ENCODE results near the gene FAM219B.
A peak's percentile ranks its signal among the peaks of the same experiment; 100 is the strongest.

The FAM219B gene

GRCh38 chr15:74892931-74893330 lies 13.7 kb downstream of the FAM219B start:
- no peak for TF ChIP-seq CTCF (IDR thresholded peaks at IDR 0.05; ENCODE audit: unreplicated experiment in 3 of 3)
- Mint-ChIP-seq H3K36me3 (ENCODE audit: low read depth) (peaks cover 12% of the 10 kb centered on the region), H3K9me3 (no peaks in the 10 kb centered on the region), H3K4me3 (peak overlapping the region in 1 of 3 experiments; percentile 30), H3K4me1 (peaks cover 18% of the 10 kb centered on the region), H3K27me3 (ENCODE audit: low read depth) (no peaks in the 10 kb centered on the region), H3K27ac (no peak overlapping the region)

GRCh38 chr15:74892313-74892712 lies 14.3 kb downstream of the FAM219B start:
- peak overlapping the region; percentile 34 to 91 (median 84) for H3K4me3 Mint-ChIP-seq
- peaks cover 12% of the 10 kb centered on the region for H3K36me3 Mint-ChIP-seq (ENCODE audit: low read depth)
- peaks cover 18% of the 10 kb centered on the region for H3K4me1 Mint-ChIP-seq
- H3K27me3 Mint-ChIP-seq (ENCODE audit: low read depth) = no peaks in the 10 kb centered on the region
- H3K9me3 Mint-ChIP-seq = no peaks in the 10 kb centered on the region
- H3K27ac Mint-ChIP-seq = no peak overlapping the region
- no peak for TF ChIP-seq CTCF (IDR thresholded peaks at IDR 0.05; ENCODE audit: unreplicated experiment in 3 of 3)

GRCh38 chr15:74891469-74891868 lies 15.2 kb downstream of the FAM219B start:
- Mint-ChIP-seq H3K27me3 (ENCODE audit: low read depth) (no peaks in the 10 kb centered on the region), H3K4me3 (peak overlapping the region; percentile 84 to 91 (median 89)), H3K36me3 (ENCODE audit: low read depth) (peaks cover 12% of the 10 kb centered on the region), H3K27ac (no peak overlapping the region), H3K4me1 (peaks cover 18% of the 10 kb centered on the region), H3K9me3 (no peaks in the 10 kb centered on the region)
- TF ChIP-seq CTCF (IDR thresholded peaks at IDR 0.05; ENCODE audit: unreplicated experiment in 3 of 3) = no peak

GRCh38 chr15:74890665-74890960 lies 16.0 kb downstream of the FAM219B start:
- Mint-ChIP-seq H3K27ac (peak overlapping the region in 2 of 3 experiments; percentile 35 to 86), H3K9me3 (no peaks in the 10 kb centered on the region), H3K4me3 (peak overlapping the region; percentile 84 to 91 (median 89)), H3K27me3 (ENCODE audit: low read depth) (no peaks in the 10 kb centered on the region), H3K36me3 (ENCODE audit: low read depth) (peaks cover 12% of the 10 kb centered on the region), H3K4me1 (peaks cover 18% of the 10 kb centered on the region)
- TF ChIP-seq CTCF (IDR thresholded peaks at IDR 0.05; ENCODE audit: unreplicated experiment in 3 of 3) = no peak

- no peaks in the 10 kb centered on the region for H3K9me3 Mint-ChIP-seq
- peak within 1 kb of the TSS; percentile 84 to 91 (median 89) for H3K4me3 Mint-ChIP-seq
- H3K27me3 Mint-ChIP-seq (ENCODE audit: low read depth) = no peaks in the 10 kb centered on the region
- H3K27ac Mint-ChIP-seq = peak within 1 kb of the TSS; percentile 86 to 92 (median 89)
- TF ChIP-seq CTCF (IDR thresholded peaks at IDR 0.05; ENCODE audit: unreplicated experiment in 3 of 3) = peak in 1 of 3 experiments; percentile 12
- H3K36me3 Mint-ChIP-seq (ENCODE audit: low read depth) = peaks cover 12% of the 10 kb centered on the region
- H3K4me1 Mint-ChIP-seq = peaks cover 18% of the 10 kb centered on the region
These were observed 16.6 kb downstream of the FAM219B start, which contains the start of gene MPI for GRCh38 chr15:74889883-74890664. Gene MPI, plus strand, starts transcription at chr15:74890042. Its CDS starts 32 bp downstream, at chr15:74890074.

- TF ChIP-seq CTCF (IDR thresholded peaks at IDR 0.05; ENCODE audit: unreplicated experiment in 3 of 3) = no peak
- Mint-ChIP-seq H3K4me1 (peaks cover 18% of the 10 kb centered on the region), H3K4me3 (peak overlapping the region; percentile 84 to 91 (median 89)), H3K9me3 (no peaks in the 10 kb centered on the region), H3K36me3 (ENCODE audit: low read depth) (peaks cover 12% of the 10 kb centered on the region), H3K27me3 (ENCODE audit: low read depth) (no peaks in the 10 kb centered on the region), H3K27ac (peak overlapping the region; percentile 86 to 92 (median 89))
These were observed 17.2 kb downstream of the FAM219B start for GRCh38 chr15:74889390-74889882.
